22Rv1 (cell line): ENCODE measurements around the gene IDH3G.

Source experiments
- CTCF ChIP-seq: fragments of 450-650 bp; IDR thresholded peaks from 2 replicates; pipeline ENCODE4 v1.5.1; 2017; ENCODE audit warnings: mild to moderate bottlenecking
- ZFX ChIP-seq: fragments of 450-650 bp; IDR thresholded peaks from 2 replicates; pipeline ENCODE4 v1.6.1; 2017; ENCODE audit warnings: antibody characterized with exemption, borderline replicate concordance

GRCh38 chrX:153775293-153776119 is 18.7 kb downstream of the IDH3G start:
- no peak for TF ChIP-seq CTCF
- no peak for TF ChIP-seq ZFX
